B cell (primary cell): ENCODE results near the gene ZCCHC24. TPM values are rescaled to one million over a fixed set of nuclear protein-coding genes. Genes with fewer than 3 reads are reported as not detected.

Source experiments
- ATAC-seq: fragments of 200-7000 bp; cut with Tn5 transposase; one replicate; pipeline ENCODE4 v1.10.0; 2021; ENCODE audit warnings: low read depth, mild to moderate bottlenecking, moderate number of reproducible peaks, moderate library complexity
- CTCF ChIA-PET: fragments of 350-600 bp; sonication (Branson Sonifier 250); formaldehyde crosslinking; loops from one replicate; lab custom pipeline; 2021; ENCODE audit warnings: antibody characterized with exemption, inconsistent platforms; lab: Charles Lee
- POLR2A ChIA-PET: fragments of 350-600 bp; sonication (Branson Sonifier 250); formaldehyde crosslinking; loops from one replicate; lab custom pipeline; 2021; ENCODE audit warnings: antibody characterized with exemption; lab: Charles Lee
- DNase-seq: peaks from one replicate; pipeline ENCODE4 v3.0.0; 2013
- H2AFZ ChIP-seq: 2 replicates; pipeline ENCODE4 v1.6.1; 2012; ENCODE audit warnings: mild to moderate bottlenecking, low read depth, low read length; ENCODE audit not compliant: insufficient read depth, poor library complexity, severe bottlenecking
- H3K27ac ChIP-seq, 2 donors: 1 replicate in 1 of 2; 2 replicates in 1 of 2; pipeline ENCODE4 v1.5.1; 2012 to 2013; ENCODE audit warnings: low read length in 2 of 2, mild to moderate bottlenecking in 2 of 2, moderate library complexity in 1 of 2
- H3K27me3 ChIP-seq, 4 experiments: fragments of 200-600 bp in 1 of 4; sonication (generic) in 1 of 4; replicated peaks in 1 of 4; 1 replicate in 2 of 4; 2 replicates in 2 of 4; pipeline versions ENCODE4 v1.6.1 to v1.7.0; 2013 to 2016; ENCODE audit warnings: low read length in 3 of 4, mild to moderate bottlenecking in 2 of 4, mixed read lengths in 1 of 4, moderate library complexity in 1 of 4; ENCODE audit not compliant: insufficient read depth in 4 of 4, control insufficient read depth in 3 of 4; ENCODE audit errors: control extremely low read depth in 1 of 4
- H3K36me3 ChIP-seq, 2 experiments: replicated peaks in 1 of 2; 1 replicate in 1 of 2; 2 replicates in 1 of 2; pipeline versions ENCODE4 v1.6.1 to v1.7.1; 2013; ENCODE audit warnings: low read length in 1 of 2; ENCODE audit not compliant: insufficient read depth in 2 of 2, control insufficient read depth in 1 of 2; ENCODE audit errors: control extremely low read depth in 1 of 2, extremely low read depth in 1 of 2
- H3K4me1 ChIP-seq, 2 donors: fragments of 200-600 bp in 1 of 2; sonication (generic) in 1 of 2; 1 replicate in 1 of 2; 2 replicates in 1 of 2; pipeline versions ENCODE4 v1.5.1 to v1.6.1; 2013 to 2017; ENCODE audit warnings: low read length in 2 of 2; ENCODE audit not compliant: control insufficient read depth in 2 of 2, insufficient read depth in 2 of 2
- H3K4me2 ChIP-seq: replicated peaks from 2 replicates; pipeline ENCODE3; 2012; ENCODE audit warnings: mild to moderate bottlenecking, low read depth, low read length; ENCODE audit not compliant: poor library complexity, severe bottlenecking
- H3K4me3 ChIP-seq, 5 experiments: fragments of 200-600 bp in 1 of 5; sonication (generic) in 1 of 5; 1 replicate in 3 of 5; 2 replicates in 2 of 5; pipeline versions ENCODE4 v1.5.1 to v1.7.0; 2011 to 2016; ENCODE audit warnings: low read length in 4 of 5, mild to moderate bottlenecking in 4 of 5, low read depth in 2 of 5, control low read depth in 1 of 5, moderate library complexity in 1 of 5; ENCODE audit not compliant: insufficient read depth in 1 of 5; ENCODE audit errors: control extremely low read depth in 1 of 5, extremely low read depth in 1 of 5
- H3K79me2 ChIP-seq: fragments of 200-600 bp; sonication (generic); one replicate; pipeline ENCODE4 v1.6.0; 2016; ENCODE audit warnings: low read length; ENCODE audit not compliant: control insufficient read depth, insufficient read depth
- H3K9ac ChIP-seq: fragments of 200-600 bp; sonication (generic); 2 replicates; pipeline ENCODE4 v1.6.1; 2017; ENCODE audit warnings: mild to moderate bottlenecking, low read length, moderate library complexity
- H3K9me3 ChIP-seq, 3 donors: one replicate each; pipeline versions ENCODE4 v1.6.1 to v1.7.1; 2013; ENCODE audit warnings: low read length in 2 of 3; ENCODE audit not compliant: control insufficient read depth in 2 of 3, insufficient read depth in 1 of 3; ENCODE audit errors: control extremely low read depth in 1 of 3
- H4K20me1 ChIP-seq: 2 replicates; pipeline ENCODE4 v1.6.0; 2012; ENCODE audit warnings: mild to moderate bottlenecking, low read length; ENCODE audit not compliant: insufficient read depth, control insufficient read depth, poor library complexity, severe bottlenecking
- H3K27ac Mint-ChIP-seq: one replicate; pipeline ENCODE4 v1.8.0; 2021; ENCODE audit warnings: mixed read lengths
- H3K27me3 Mint-ChIP-seq: one replicate; pipeline ENCODE4 v1.8.0; 2021; ENCODE audit warnings: mixed read lengths
- H3K4me1 Mint-ChIP-seq: one replicate; pipeline ENCODE4 v1.8.0; 2021; ENCODE audit warnings: mixed read lengths
- H3K4me3 Mint-ChIP-seq: one replicate; pipeline ENCODE4 v1.8.0; 2021; ENCODE audit warnings: mixed read lengths
- H3K9me3 Mint-ChIP-seq: one replicate; pipeline ENCODE4 v1.8.0; 2022; ENCODE audit warnings: mixed read lengths; ENCODE audit not compliant: insufficient read depth
- EZH2 ChIP-seq: IDR thresholded peaks from 2 replicates; pipeline ENCODE4 v1.6.1; 2012; ENCODE audit warnings: borderline replicate concordance, low read depth, mild to moderate bottlenecking, moderate library complexity, low read length; ENCODE audit not compliant: insufficient read depth, poor library complexity, severe bottlenecking
- WGBS: methylation state at CpG from one replicate; pipeline ENCODE4 v1.1.5; 2013; ENCODE audit warnings: missing lambda C conversion rate; ENCODE audit not compliant: insufficient coverage; 5-methylcytosine and 5-hydroxymethylcytosine counted together
- intact Hi-C: fragments of 100-400 bp; cut with micrococcal nuclease; formaldehyde crosslinking; loops from one replicate; pipeline ENCODE4 v1.10.0; 2022
- polyA plus RNA-seq: library from polyadenylated mRNA; depleted of rRNA; stranded (reverse); fragments of >200 nt; gene quantifications from 2 replicates; pipeline ENCODE4 v1.2.3, GENCODE V29; 2012
- total RNA-seq, 2 donors: library from RNA; stranded (reverse); fragments of 120-200 nt in 1 of 2; gene quantifications; 1 replicate in 1 of 2; 2 replicates in 1 of 2; pipeline versions ENCODE4 v1.2.3 to v1.2.4, GENCODE V29; 2013 to 2022
- TF ChIP-seq, protein P1 (sequence below): fragments of 200-600 bp; IDR thresholded peaks from one replicate; pipeline ENCODE4 v1.8.0; 2022; ENCODE audit warnings: antibody characterized with exemption, mild to moderate bottlenecking

Gene ZCCHC24
- total and polyA plus RNA-seq, 2 donors (not counting 1 experiment from before 2014, with no cell fraction given): 0.34 to 2.3 TPM

DNA sequence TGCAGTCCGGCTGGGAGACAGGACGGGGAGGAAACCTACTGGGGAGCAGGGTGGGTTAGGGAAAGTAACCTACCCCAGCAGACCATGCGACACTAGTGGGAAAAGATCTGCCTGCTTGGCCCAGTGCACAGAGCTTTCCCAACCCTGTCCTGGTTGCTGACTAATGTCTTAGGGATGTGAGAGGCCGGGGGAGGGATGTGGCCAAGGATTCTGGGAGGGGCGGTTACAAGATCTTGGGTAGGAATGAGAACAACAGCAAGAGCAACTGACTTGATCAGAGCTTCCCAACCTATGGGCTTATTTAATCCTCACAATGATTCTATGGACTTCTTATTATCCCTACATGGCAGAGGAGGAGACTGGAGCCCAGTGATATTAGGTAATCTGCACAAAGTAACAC lies 42.9 kb upstream of the ZCCHC24 start:
- H3K36me3 ChIP-seq: no peaks in the 10 kb centered on the region
- POLR2A ChIA-PET: no interaction called here

More for the DNA sequence above, 42.9 kb upstream of the ZCCHC24 start:
- CTCF ChIA-PET: interaction anchor here (0.7 to 9.3 kb wide), 12 partner anchors 8 to 275 kb away, joined by 3 to 124 read pairs (median 4); no protein-coding TSS in a partner anchor
- no peaks in the 10 kb centered on the region for H3K9me3 ChIP-seq
- H3K27ac ChIP-seq: no peak overlapping the region
- H2AFZ ChIP-seq: no peak overlapping the region
- H3K79me2 ChIP-seq: no peaks in the 10 kb centered on the region
- peaks cover 7% of the 10 kb centered on the region for H3K27me3 Mint-ChIP-seq
- ATAC-seq: no peak
- DNase-seq: no peak
- intact Hi-C loops: no loop called here
- H3K27ac Mint-ChIP-seq: no peak overlapping the region
- no peaks in the 10 kb centered on the region for H3K4me1 ChIP-seq
- no peak overlapping the region for H3K9ac ChIP-seq
- H3K27me3 ChIP-seq: no peaks in the 10 kb centered on the region
- no peaks in the 10 kb centered on the region for H3K4me1 Mint-ChIP-seq
- H4K20me1 ChIP-seq: no peaks in the 10 kb centered on the region
- WGBS: 77% methylated on average over 3 of the region's 5 CpGs
- no peaks in the 10 kb centered on the region for H3K9me3 Mint-ChIP-seq
- TF ChIP-seq EZH2: no peak
- TF ChIP-seq, protein P1, sequence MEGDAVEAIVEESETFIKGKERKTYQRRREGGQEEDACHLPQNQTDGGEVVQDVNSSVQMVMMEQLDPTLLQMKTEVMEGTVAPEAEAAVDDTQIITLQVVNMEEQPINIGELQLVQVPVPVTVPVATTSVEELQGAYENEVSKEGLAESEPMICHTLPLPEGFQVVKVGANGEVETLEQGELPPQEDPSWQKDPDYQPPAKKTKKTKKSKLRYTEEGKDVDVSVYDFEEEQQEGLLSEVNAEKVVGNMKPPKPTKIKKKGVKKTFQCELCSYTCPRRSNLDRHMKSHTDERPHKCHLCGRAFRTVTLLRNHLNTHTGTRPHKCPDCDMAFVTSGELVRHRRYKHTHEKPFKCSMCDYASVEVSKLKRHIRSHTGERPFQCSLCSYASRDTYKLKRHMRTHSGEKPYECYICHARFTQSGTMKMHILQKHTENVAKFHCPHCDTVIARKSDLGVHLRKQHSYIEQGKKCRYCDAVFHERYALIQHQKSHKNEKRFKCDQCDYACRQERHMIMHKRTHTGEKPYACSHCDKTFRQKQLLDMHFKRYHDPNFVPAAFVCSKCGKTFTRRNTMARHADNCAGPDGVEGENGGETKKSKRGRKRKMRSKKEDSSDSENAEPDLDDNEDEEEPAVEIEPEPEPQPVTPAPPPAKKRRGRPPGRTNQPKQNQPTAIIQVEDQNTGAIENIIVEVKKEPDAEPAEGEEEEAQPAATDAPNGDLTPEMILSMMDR: no peak
- no peak overlapping the region for H3K4me3 ChIP-seq
- no peak overlapping the region for H3K4me2 ChIP-seq
- no peak overlapping the region for H3K4me3 Mint-ChIP-seq
